Panc1 (cell line): ENCODE data around the gene DARS2. TPM values are rescaled to one million over a fixed set of nuclear protein-coding genes. Genes with fewer than 3 reads are reported as not detected.

Source experiments
- ATAC-seq: fragments of 200-7000 bp; cut with Tn5 transposase; 2 replicates; pipeline ENCODE4 v1.9.1; 2020; ENCODE audit warnings: mild to moderate bottlenecking, moderate library complexity
- BruUV-seq: library from RNA; stranded (reverse); fragments of 400-500 nt; replicated peaks from 2 replicates; lab custom pipeline; 2021; lab: Mats Ljungman, UMichigan
- CTCF ChIA-PET: fragments of 300-600 bp; sonication (Branson Sonifier 250); formaldehyde crosslinking; loops from one replicate; lab custom pipeline; 2022; ENCODE audit warnings: antibody characterized with exemption; lab: Charles Lee
- POLR2A ChIA-PET: fragments of 300-600 bp; sonication (Branson Sonifier 250); formaldehyde crosslinking; loops from one replicate; lab custom pipeline; 2022; ENCODE audit warnings: antibody characterized with exemption; lab: Charles Lee
- DNase-seq: peaks from one replicate; pipeline ENCODE4 v3.0.0-alpha.2; 2010; ENCODE audit warnings: low read depth, low spot score
- H3K27ac ChIP-seq: 2 replicates; pipeline ENCODE4 v1.5.1; 2011; ENCODE audit warnings: mild to moderate bottlenecking, low read length, inconsistent platforms
- H3K27me3 ChIP-seq: fragments of 200-500 bp; sonication (Bioruptor generic); 2 replicates; pipeline ENCODE4 v1.6.0; 2014; ENCODE audit warnings: low read length, inconsistent platforms; ENCODE audit not compliant: control insufficient read depth, insufficient read depth
- H3K36me3 ChIP-seq: fragments of 200-500 bp; sonication (Bioruptor generic); 2 replicates; pipeline ENCODE4 v1.5.1; 2014; ENCODE audit warnings: inconsistent platforms, mild to moderate bottlenecking, low read length, moderate library complexity; ENCODE audit not compliant: control insufficient read depth, insufficient read depth
- H3K4me1 ChIP-seq: 2 replicates; pipeline ENCODE4 v1.5.1; 2011; ENCODE audit warnings: inconsistent platforms, mild to moderate bottlenecking, low read length, moderate library complexity; ENCODE audit not compliant: control insufficient read depth, insufficient read depth
- H3K4me3 ChIP-seq, 2 experiments: 2 replicates each; pipeline ENCODE4 v1.5.1; 2011 to 2012; ENCODE audit warnings: low read depth in 2 of 2, low read length in 2 of 2, mild to moderate bottlenecking in 2 of 2, inconsistent platforms in 1 of 2, moderate library complexity in 1 of 2
- H3K9me3 ChIP-seq: fragments of 200-500 bp; sonication (Bioruptor generic); 2 replicates; pipeline ENCODE4 v1.5.1; 2014; ENCODE audit warnings: low read depth, mild to moderate bottlenecking, inconsistent platforms, low read length, moderate library complexity; ENCODE audit not compliant: control insufficient read depth, insufficient read depth
- CTCF ChIP-seq: fragments of 450-650 bp; IDR thresholded peaks from 2 replicates; pipeline ENCODE4 v1.5.1; 2017; ENCODE audit warnings: mild to moderate bottlenecking
- POLR2AphosphoS5 ChIP-seq: IDR thresholded peaks from 2 replicates; pipeline ENCODE4 v1.6.1; 2012; ENCODE audit warnings: mild to moderate bottlenecking, low read depth, low read length, moderate library complexity
- REST ChIP-seq, 2 experiments: IDR thresholded peaks; 2 replicates each; pipeline ENCODE4 v1.6.1; 2011 to 2012; ENCODE audit warnings: low read depth in 2 of 2, control low read depth in 1 of 2, low read length in 1 of 2, mild to moderate bottlenecking in 1 of 2, moderate library complexity in 1 of 2; ENCODE audit not compliant: insufficient read depth in 1 of 2
- SIN3A ChIP-seq: IDR thresholded peaks from 2 replicates; pipeline ENCODE4 v1.6.1; 2012; ENCODE audit warnings: low read depth, mild to moderate bottlenecking, low read length, moderate library complexity, borderline replicate concordance; ENCODE audit not compliant: insufficient read depth
- TCF7L2 ChIP-seq: IDR thresholded peaks from 2 replicates; pipeline ENCODE4 v1.6.1; 2011; ENCODE audit warnings: mild to moderate bottlenecking, low read depth, low read length, inconsistent platforms
- in situ Hi-C: cut with HindIII; loops from 2 replicates; pipeline ENCODE4 v1.10.0; 2016; ENCODE audit warnings: low sequenced_read_pairs, low pct_unique_long_range_greater_than_20kb
- intact Hi-C: fragments of 100-400 bp; cut with micrococcal nuclease; formaldehyde crosslinking; loops from one replicate; pipeline ENCODE4 v1.10.0; 2022; ENCODE audit not compliant: unreplicated experiment
- total RNA-seq: library from RNA; stranded (reverse); gene quantifications from one replicate; pipeline ENCODE4 v1.2.1, GENCODE V29; 2021; ENCODE audit not compliant: unreplicated experiment

DARS2 gene
- total RNA-seq, 1 experiment from 2014 or later: 28.8 TPM

GRCh38 chr1:173856014-173856413 is 31.5 kb downstream of the DARS2 start:
- in situ Hi-C loops (no loop called here), intact Hi-C loops (no loop called here)
- Histone ChIP-seq H3K27me3 (no peaks in the 10 kb centered on the region), H3K4me3 (no peak overlapping the region), H3K27ac (no peak overlapping the region), H3K9me3 (no peaks in the 10 kb centered on the region), H3K4me1 (no peaks in the 10 kb centered on the region), H3K36me3 (peaks cover 24% of the 10 kb centered on the region)
- CTCF ChIA-PET: no interaction called here
- no TSS peak for BruUV-seq
- DNase-seq (no peak), ATAC-seq (no peak)
- no peak for TF ChIP-seq REST (IDR thresholded peaks at IDR 0.05; ENCODE audit: insufficient read depth in 1 of 2, low read depth in 2 of 2, low read length in 1 of 2)
- TF ChIP-seq SIN3A: no peak
- no peak for TF ChIP-seq CTCF
- TF ChIP-seq TCF7L2: no peak
- TF ChIP-seq POLR2AphosphoS5: no peak
- POLR2A ChIA-PET: no interaction called here

- ChIA-PET POLR2A (interaction anchor here (0.5 kb wide), 1 partner anchor 16 kb away, joined by 3 read pairs; no protein-coding TSS in a partner anchor), CTCF (no interaction called here)
- BruUV-seq: no TSS peak
Measured at GRCh38 chr1:173856903-173857302, 32.4 kb downstream of the DARS2 start.

More at GRCh38 chr1:173856903-173857302, 32.4 kb downstream of the DARS2 start:
- H3K9me3 ChIP-seq: no peaks in the 10 kb centered on the region
- no peak overlapping the region for H3K27ac ChIP-seq
- H3K4me1 ChIP-seq: no peaks in the 10 kb centered on the region
- TF ChIP-seq CTCF (no peak), SIN3A (no peak), TCF7L2 (no peak), POLR2AphosphoS5 (no peak), REST (IDR thresholded peaks at IDR 0.05; ENCODE audit: insufficient read depth in 1 of 2, low read depth in 2 of 2, low read length in 1 of 2) (no peak)
- H3K27me3 ChIP-seq: no peaks in the 10 kb centered on the region
- no peak for DNase-seq
- peaks cover 20% of the 10 kb centered on the region for H3K36me3 ChIP-seq
- in situ Hi-C loops: no loop called here
- no peak for ATAC-seq
- no peak overlapping the region for H3K4me3 ChIP-seq
- intact Hi-C loops: no loop called here
